ENCODE results near the gene VGLL4.
"Not testable (repeated sequence)": the region's sequence is repeated elsewhere in the genome, so short reads cannot be mapped to it uniquely, and the experiment has no call there.

Gene VGLL4

DNA sequence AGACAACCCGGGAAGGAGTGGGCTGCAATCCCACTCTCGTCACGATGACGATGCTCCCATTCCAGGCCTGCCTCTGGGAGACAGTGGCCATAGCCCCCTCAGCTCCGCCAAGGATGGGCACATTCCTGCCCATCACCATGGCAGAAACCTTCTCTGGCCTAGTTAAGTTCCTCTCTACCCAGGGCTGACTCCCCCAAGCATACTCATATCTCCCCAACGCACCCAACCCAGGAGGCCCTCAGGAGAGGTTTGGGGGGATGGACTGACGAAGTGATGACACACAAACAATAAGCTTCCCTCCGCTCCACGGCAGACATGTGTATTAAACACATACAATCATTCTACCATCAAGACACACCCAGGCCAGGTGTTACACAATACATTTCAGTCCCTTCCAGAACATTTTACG lies 60.1 kb downstream of the VGLL4 start:
- DNase-seq, result no peak

DNA sequence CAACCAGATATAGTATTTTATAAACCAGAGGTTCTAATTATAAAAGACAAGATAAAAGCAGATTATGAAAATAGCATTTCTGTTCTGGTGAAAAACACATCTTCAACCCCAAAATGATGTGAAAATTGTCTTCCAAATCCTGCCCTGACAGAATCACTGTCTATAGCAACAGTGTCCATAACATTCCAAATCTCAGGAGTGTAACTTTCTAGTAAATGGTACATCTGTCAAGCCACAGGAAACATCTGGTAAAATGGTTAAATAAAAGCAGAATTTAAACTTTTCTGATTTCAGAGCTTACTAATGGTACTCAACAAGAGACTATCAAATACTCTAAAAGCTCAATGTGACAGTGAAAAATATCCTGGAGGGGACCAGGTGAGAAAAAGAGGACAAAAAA lies 60.5 kb downstream of the VGLL4 start:
- DNase-seq, result no peak

DNA sequence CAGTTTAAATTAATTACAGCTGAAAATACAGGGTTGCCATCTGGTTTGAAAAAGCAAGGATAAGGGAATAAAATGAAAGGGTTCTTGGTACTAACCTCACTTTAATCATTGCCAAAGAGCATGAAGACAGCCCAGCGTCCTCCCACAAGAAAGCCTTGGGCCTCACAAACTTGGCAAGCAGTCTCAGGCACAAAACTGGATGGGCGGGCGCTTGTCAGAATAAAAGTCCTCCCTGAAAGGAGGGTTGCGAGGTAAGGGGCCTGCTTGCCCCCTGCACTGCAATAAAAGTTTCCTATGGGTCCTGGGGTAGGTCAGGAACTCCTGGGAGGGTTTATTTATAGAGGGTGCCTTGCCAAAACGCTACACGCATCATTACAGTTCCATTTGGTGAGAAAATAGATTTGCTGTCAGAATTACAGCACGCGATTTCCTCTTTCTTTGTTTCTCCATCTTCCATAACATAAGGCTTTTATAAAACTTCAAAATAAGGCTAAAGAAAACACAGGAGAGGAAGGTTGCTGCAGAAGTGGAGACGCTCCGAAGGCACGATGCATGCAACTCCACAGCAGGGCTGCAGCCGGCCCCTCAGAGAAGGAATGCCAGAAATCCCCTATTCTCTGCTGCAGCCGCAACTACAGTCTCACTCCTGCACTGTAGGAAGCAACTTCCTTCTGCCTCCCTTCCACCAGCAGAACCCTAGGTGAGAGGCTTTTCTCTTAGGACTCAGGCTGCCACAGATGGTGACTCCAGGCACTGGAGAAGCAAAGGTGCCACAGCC lies 61.3 kb downstream of the VGLL4 start:
- DNase-seq, result no peak

DNA sequence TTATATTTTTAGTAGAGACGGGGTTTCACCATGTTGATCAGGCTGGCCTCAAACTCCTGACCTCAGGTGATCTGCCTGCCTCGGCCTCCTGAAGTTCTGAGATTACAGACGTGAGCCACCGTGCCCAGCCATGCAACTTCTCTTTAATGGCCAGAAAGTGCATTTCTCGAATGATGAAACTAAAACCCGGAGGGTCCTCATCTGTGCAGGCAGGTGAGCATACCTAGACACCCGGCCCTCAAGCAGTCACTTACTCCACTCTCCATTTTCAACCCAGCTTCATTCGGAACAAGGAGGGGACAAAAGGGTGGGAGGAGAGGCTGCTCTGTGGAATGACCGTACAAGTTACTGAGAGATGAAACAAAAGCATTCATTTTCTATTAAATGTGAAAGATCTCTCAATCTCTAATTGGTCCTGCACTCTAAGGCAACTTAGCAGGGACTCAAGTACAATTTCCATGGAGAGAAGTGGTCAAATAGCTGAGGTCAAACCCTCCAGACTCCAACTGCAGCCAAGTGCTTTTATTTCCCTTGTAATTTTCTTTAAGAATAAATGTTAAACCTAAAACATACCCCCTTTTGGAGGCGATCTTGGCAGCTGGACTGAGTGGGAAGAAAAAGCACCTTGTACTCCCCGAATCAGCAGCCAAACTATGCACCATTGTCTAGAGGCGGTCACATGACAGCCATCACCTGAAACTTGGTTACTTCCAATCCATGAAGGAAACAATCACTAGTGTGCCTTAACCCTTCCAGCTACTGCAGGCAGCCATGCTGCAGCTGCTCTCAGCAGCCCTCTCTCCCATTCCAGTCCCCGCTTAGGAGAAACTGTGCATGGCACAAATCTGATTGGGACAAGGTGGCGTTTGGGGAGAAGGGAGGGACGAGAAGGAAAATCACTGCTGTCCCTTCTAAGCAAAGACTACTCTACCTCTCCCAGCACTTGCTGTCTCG lies 62.2 kb downstream of the VGLL4 start:
- DNase-seq, result no peak

DNA sequence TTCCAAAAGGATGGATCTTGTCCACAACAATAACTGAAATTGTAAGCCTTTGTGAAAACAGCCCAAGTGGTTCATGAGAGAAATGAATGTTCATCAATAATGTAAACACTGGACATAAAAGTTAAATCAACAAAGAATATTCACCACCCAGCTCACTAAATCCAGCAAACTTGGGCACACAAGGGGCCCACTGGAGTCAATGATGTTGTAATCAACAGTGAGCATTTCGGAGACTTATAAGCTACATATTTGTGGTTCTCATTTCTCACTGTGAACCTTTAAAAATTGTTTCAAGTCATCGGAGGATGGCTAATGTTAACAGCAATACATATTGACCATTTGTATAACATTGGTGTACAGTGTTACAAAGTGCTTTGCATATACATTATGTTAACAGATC lies 63.1 kb downstream of the VGLL4 start:
- no peak for DNase-seq

DNA sequence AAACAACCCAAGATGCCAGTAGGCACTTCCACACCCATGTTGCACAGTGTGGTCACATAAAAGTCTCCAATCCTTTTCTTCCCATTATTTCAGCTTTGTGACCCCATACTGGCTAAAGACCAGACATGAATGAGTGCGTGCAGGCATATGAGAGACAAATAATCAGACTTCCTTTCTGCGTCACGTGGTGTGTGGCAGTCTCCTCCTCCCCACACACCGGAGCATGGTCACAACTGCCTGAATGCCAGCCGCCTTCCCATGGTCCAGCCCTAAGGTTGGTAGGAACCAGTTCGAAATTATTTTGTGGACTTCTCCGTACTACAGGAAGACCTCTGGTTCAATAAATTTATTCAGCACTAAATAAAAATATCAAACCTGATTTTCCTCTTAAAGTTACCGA lies 65.5 kb downstream of the VGLL4 start:
- DNase-seq, result no peak

DNA sequence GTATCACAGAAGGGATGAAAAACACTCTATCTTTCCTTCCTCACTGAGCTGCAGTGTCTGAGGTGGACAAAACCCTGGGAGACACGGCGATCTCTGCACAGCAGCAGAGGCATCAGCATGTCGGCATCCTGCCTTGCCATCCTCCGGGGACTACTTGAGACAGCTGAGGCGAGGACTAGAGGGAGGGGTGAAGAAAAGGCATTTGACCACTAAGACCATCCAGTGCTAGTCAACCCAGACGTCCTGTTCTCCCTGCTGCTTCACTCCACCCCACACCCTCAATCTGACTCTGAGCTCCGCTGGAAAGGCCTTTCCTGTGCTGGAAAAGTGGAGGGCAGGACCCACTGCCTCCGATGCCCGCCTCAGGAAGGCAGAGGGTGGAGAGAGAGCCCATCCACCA lies 67.3 kb downstream of the VGLL4 start:
- no peak for DNase-seq

DNA sequence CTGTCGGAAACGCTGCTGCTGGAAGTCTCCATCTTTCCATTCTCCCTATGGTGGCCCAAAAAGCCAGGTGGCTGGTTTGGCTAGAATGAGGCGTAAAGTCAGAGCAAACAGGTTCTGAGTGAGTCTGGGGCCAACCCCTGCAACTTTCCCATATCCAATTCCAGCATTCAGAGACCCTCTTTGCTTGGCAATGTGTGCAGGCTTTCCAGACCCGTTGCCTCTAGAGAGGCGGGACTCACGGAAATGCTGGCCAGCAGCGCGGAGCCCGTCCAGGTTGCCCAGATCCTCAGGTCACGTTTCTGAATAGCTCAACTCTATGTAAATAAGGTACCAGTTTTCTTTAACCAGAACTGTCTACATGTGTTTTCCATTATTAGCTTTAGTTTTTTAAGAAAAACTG lies 68.0 kb downstream of the VGLL4 start:
- no peak for DNase-seq

DNA sequence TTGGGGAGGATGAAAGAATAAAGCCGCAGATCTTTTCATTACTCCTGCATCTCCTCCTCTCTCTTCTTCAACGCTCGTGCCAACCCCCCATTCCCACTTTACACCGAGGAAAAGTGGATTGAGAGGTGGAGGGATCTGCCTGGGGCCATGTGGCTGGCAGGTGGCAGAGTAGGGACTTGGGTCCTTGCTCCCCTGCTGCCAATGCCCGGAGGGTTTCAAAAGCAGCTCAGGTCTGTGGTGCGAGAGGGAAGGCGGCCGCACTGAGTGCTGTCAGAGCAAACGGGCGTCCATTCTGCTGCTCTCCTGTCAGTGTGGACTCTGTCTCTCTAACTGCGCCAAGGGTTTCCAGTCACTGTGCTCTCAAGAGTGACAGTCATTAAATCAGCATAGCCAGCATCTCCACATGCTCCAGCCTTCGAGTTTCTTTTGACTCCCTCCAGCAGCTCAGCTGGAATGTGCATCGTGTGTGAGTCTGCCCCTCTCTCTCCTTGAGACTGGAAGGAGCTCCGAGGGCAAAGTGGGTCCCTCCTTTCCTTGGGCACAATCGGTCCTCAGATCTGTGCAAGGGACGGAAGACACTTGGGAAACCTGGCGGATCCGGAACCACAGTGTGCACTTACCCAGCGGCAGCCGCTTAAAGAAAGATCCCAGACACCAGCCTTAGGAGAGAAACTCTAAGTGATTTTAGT lies 68.6 kb downstream of the VGLL4 start:
- no peak for DNase-seq

- DNase-seq, result not testable (repeated sequence)
Observed at GRCh38 chr3:11572660-11573059, 71.1 kb downstream of the VGLL4 start.

- DNase-seq, result no peak
Observed at GRCh38 chr3:11570789-11571495, 72.8 kb downstream of the VGLL4 start.

- DNase-seq, result no peak
Observed at GRCh38 chr3:11570251-11570650, 73.5 kb downstream of the VGLL4 start.

- DNase-seq, result no peak
Observed at GRCh38 chr3:11569156-11569741, 74.5 kb downstream of the VGLL4 start.

GRCh38 chr3:11568503-11569155 lies 75.1 kb downstream of the VGLL4 start:
- no peak for DNase-seq

DNA sequence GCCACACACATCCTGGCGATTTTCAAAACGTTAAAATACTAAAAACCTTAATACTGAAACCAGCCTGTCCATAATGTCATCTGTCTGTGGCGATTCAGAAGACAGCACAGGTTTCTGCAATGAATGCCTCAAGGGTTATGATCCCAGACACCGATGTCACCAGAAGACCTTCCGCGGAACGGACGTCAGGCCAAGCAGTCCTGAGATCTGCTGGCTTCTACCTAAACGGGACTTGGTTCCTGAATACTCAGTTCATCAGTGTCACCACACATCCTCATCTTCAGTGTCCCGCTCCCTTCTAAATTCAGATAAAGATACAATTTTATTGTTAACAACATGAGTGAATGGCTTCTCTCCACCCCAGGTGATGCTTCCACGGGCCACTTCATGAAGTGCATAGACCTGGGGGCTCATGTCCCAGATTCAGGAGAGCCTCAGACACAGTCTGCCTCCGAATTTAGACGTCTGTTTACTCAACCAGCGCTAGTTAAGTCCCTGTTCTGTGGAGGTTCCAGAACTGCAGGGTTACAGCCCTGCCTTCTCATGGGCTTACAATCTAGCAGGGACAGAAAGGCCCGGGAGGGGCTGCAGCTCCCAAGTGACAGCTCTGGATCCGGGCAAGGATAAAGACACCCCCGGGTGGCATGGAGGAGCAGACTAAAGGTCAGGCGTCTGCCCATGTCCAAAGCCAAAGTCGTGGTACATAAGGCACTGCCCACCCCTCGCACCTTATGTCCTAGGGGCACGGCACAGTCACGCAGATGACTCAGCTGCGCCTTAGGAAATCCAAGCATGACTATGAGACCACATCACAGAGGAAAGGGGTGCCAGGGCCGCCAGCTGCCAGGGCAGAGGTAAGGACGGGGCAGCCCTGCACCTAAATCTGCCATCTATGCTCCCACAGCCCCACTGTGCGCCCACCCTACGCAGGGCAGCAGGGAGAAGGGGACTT lies 75.9 kb downstream of the VGLL4 start:
- no peak for DNase-seq

DNA sequence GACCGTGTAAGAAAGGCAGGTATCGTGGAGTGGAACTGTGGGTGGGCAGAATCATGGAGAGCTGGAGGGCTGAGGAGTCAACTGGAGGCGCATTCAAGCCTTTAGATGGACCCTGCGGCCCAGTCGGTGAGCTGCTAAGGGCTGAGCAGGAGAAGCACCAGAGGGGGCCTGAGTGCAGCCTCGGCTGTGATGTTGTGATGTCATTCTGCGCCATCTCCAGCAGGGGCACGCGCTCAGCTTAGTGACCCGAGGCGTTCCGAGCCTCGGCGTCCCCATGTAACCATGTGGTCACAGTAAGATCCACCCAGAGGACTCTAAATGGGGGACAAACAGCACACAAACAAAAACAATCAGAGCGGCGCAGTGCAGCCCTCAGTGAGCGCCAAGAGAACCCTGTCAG lies 76.8 kb downstream of the VGLL4 start:
- no peak for DNase-seq

DNA sequence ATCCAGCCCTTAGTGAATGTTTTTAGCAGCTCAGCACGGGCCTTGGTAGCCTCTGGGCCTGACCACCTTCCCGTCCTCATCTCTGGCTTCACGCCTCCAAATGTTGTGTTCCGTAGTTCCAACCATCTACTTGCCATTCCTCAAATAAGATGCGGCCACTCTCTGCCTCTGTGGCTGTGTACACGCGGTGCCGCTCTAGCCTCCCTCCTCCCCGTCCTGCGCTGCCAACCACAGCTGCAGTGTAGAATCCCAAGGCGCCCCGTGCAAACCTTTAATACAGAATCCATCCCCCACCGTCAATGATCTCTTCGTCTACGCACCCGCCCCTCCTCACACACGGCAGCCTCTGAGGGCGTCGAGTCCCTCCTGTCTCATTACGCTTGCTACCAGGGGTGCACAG lies 77.2 kb downstream of the VGLL4 start:
- DNase-seq, result no peak

DNA sequence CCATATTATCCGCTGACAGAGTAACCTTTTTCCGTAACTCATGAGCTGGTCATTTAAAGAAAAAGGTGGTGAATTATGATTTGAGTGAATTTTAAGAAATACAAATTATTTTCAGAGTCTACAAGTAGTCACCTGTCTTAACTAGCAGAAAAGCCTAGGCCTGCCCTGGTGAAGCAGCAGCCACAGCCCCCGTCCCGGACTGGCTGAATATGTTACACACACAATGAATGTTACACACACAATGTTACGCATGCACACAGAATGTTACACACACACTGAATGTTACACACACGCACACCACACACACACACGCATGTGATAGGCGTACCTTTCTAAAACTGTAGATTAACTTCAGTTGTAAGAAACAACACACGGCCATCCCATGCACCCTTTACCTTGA lies 77.8 kb downstream of the VGLL4 start:
- no peak for DNase-seq

DNA sequence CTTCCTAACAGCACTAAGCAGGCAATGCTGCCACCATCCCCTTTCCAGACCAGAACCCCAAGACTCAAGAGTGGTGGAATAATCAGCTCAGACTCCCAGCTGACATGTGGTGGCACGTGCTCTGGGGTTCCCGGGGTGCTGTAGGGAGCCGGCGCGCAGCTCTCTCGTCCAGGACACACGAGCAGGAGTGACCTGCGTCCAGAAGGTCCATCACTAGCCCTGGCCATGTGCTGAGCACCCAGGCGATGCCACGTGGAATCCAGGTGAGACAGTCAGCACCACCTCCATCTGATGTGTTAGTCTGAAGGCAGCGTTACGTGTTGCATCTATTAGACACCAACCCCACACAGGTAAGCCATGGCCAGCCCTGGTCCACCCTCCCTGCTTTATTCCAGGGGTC lies 78.2 kb downstream of the VGLL4 start:
- no peak for DNase-seq

DNA sequence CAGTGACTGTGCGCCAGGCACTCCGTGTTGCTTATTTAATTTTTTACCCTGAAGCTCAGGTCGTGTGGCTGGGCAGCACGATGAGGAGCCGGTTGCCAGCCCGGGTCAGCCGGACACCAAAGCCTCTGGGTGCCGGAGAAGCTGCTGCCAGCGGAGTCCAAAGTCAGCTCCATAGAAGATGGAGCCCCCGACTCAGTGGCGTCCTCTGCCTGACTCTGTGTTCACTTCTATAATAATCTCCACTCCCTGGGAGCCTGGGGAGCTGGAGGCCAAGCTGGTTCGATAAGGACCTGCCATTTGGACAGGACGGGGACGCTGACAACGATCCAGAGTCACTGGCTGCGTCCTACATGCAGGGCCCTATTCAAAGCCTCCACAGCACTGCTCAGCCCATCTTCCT lies 78.6 kb downstream of the VGLL4 start:
- no peak for DNase-seq

DNA sequence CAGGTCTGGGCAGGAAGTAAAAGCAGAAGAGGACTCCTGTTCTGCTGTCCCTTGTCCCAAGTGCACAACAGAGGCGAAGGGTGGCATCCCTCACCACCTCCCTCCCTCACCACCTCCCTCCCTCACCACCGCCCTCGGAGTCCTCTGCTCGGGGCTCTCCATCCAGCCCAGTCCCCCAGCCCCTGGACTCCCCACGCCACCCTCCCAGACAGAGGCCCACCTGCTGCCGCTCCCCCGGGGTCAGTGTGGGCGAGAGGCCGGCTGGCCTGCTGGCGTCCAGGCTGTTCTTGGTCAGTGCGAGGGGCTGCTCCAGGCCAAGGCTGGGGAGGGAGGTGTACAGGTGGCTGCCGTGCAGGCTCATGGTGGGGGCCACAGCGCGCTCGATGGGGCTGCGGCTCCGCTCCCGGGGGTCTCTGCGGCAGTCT lies 79.1 kb downstream of the VGLL4 start:
- DNase-seq, result no peak
